Left renal cortex interstitium (tissue), 4 donors: ENCODE data around the gene TTC39C. TPM values are rescaled to one million over a fixed set of nuclear protein-coding genes. Genes with fewer than 3 reads are reported as not detected.
A peak's percentile ranks its signal among the peaks of the same experiment; 100 is the strongest.
"Not testable (repeated sequence)": the region's sequence is repeated elsewhere in the genome, so short reads cannot be mapped to it uniquely, and the experiment has no call there.

Experiments used
- DNase-seq, 4 donors: peaks; one replicate each; pipeline ENCODE4 v3.0.0-alpha.2; 2013; ENCODE audit warnings: low read depth in 4 of 4, low spot score in 2 of 4, missing footprints in 1 of 4
- polyA plus RNA-seq, 4 donors: library from polyadenylated mRNA; unstranded; fragments of 120-200 nt; gene quantifications; one replicate each; pipeline ENCODE4 v1.2.1, GENCODE V29; 2013; ENCODE audit not compliant: insufficient read length in 4 of 4

Gene TTC39C
- polyA plus RNA-seq, 4 donors = 7.5 to 11.0 (median 8.3) TPM

DNA sequence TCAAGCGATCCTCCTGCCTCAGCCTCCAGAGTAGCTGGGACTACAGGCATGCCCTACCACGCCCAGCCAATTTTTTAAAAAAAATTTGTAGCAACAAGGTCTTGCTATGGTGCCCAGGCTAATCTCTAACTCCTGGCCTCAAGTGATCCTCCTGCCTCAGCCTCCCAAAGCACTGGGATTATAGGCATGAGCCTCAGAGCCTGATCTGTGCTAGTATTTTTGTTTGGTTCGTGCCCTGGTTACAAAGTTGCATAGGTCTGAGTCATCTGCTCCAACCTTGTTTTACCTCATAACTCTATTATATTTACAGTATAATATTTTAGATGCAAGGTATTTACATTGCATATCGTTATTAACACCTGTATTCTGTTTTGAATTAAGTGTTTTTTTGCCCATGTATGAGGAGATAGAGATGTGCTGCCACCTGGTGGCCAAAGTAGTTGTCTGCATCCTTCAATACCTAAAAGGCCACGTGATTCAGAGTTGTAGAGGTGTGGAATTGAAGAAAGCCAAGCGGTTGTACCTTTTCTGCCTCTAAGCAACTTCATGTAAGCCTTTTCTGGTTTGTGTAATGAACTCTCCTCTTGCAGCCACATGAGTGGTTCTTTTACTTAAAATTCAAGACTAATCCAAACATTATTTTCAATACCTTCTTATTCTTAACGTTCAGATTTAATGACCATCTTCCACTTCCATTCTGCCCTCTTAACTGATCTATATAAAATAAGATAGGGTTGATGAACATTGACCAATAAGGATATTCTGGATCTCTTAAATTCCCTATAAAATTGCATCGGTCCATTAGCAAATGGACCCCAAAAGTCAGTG is 104.4 kb downstream of the TTC39C start:
- DNase-seq = peak; percentile 34 to 62 (median 46)

GRCh38 chr18:24120676-24121075 is 106.1 kb downstream of the TTC39C start:
- DNase-seq = no peak

- no peak for DNase-seq
These were observed 107.1 kb downstream of the TTC39C start for GRCh38 chr18:24121625-24122024.

DNA sequence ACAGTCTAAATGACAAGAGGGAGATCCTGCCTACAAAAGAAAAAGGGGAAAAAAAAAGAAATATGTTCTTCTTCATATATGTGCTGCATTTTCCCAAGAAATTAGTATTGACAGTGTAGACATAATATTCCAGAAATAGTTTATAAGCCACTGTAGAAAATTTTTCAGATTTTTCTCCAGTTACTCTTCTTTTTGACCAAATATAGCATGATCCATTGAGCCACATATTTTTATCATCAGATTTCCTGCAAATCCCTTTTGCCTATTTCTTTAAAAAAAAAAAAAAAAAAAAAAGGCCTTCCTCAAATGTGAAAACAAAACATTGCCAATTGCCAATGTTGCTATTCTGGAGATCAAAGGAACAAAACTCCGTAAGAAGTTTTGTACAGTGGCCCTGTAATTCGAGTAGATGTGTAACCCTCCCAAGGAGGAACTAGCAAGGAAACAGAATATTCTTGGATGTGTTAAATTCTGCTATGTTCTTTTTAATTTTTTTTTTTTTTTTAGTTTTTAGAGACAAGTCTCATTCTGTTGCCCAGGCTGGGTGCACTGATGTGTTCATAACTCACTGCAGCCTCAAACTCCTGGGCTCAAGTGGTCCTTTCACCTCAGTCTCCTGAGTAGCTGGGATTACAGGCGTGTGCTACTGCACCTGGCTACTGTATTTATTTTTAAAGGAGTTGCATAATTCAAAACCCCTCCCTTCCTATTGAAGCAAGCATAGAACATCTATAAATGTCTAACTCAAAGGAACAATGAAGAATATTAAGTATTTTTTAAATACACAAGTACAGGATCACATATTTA is 111.8 kb downstream of the TTC39C start:
- no peak for DNase-seq

GRCh38 chr18:24127735-24128134 is 113.2 kb downstream of the TTC39C start:
- no peak for DNase-seq

DNA sequence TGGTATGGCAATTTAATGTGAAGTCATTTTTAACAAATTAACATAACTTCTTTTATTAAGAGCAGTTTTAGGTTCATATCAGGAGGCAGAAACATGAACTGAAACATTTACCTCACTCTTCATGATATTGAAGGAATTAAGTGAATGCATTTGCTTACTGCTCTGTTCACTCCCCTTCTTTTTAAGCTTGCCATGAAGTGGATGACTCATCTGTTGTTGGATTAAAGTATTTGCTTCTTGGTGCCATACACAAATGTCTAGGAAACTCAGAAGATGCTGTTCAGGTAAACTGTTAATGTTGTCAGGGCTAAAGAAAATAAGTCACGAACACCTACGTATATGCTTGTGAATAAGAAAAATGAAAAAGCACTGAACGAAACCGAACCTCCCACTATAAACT is 114.1 kb downstream of the TTC39C start:
- no peak for DNase-seq

DNA sequence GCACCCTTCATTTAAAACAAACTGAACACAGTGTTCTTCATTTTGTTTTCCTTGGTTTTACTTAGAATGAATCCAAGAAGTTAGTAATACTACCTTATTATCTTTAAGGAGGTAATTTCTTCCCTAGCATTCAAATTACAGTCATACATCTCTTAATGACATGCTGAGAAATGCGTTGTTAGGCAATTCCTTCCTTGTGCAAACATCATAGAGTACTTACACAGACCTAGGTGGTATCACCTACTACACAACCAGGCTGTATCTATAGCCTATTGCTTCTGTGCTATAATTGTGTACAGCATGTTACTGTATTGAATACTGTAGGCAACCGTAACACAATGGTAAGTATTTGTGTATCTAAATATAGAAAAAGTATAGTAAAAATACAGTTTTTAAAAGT is 115.9 kb downstream of the TTC39C start:
- DNase-seq = no peak

DNA sequence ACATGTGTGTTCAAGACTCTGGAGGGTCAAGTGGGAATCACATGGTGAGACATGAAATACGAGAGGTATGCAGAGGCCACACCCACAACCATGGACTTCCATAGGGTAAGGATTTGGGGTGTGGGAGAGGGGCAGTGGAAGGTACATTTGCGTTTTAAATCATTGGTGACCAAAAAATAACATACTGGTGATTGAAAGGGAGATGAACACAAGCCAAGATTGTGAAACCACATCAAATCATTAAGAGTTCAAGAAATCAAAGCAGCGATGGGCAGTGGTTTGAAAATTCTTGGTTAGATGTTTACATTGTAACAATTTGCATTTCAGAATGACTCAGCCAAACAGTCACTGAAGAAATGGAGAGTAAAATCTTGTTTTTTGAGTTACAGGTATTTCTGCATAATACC is 122.4 kb downstream of the TTC39C start:
- no peak for DNase-seq

GRCh38 chr18:24138409-24138788 is 123.8 kb downstream of the TTC39C start:
- peak in 1 of 4 donors; percentile 52 for DNase-seq

DNA sequence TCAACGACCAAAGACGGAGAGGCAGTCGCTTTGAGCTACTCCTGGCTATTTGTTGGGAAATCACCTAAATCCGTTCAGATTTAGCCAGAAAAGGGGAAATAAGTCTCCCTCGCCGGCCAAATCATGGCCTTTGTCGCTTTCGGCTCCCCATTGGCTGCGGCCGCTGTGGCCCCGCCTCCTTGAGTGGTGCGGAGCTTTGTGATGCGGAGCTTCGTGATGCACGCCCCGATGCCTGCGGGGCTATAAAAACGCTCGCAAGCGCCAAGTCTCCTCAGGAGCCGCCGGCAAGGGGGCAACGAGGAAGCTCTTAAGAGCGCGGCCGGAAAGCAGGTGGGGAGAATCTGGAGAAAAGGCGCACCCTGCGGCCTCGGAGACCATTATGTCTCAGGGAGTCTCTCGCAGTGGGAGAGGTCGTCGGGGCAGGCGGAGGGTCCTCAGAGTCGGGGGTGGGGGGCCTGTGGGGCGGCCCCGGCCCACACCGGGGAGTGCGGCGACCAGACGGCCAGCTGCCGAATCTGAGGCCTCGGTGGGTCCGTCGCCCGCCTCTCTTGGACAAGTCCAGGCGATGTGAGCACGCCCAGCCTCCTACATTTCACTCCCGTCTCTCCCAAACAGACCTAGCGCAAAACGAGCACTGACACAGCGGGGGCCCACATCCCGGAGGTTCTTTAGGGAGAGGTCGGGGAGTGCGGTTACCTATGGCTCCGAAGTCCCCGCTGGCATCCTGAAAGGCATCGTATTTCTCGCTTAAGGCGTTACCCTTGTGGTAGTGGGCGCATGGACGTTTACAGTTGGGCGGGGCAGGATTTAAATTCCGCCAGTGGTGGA is 124.4 kb downstream of the TTC39C start, which contains the start of gene CABYR:
Gene CABYR (plus strand): TSS at position 274 of the 828 bp plus-strand sequence. CDS start 4,053 bp downstream, outside the sequence.
- DNase-seq = peak; percentile 54 to 65 (median 60)

DNA sequence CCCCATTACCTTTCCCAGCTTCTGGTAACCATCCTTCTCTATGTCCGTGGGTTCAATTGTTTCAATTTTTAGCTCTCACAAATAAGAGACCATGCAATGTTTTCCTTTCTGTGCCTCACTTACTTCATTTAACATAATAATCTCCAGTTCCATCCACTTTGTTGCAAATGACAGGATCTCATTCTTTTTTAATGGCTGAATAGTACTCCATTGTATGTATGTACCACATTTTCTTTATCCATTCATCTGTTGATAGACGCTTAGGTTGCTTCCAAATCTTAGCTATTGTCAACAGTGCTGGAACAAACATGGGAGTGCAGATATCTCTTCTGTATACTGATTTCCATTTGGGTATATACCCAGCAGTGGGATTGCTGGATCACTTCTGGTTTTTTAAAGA is 126.1 kb downstream of the TTC39C start:
- DNase-seq = no peak

DNA sequence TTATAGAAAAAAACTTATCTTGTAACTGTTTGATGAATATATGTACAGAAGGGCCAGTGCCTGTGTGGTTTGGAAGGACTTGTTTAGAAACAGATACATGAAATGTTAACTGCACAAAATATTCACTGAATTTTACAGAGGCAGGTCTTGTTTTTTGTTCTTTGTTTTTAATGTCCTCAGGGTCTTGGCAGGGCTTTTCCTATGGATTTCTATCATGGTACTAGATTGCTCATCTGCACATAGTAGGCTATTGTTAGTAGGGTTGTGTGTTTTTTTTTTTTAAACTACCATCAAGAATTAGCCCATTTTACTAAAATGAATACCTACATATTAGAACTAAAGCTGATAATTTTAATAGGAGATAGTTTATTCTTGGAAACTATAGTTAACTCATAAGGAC is 127.8 kb downstream of the TTC39C start:
- no peak for DNase-seq

GRCh38 chr18:24149591-24149990 is 135.0 kb downstream of the TTC39C start:
- not testable (repeated sequence) for DNase-seq

DNA sequence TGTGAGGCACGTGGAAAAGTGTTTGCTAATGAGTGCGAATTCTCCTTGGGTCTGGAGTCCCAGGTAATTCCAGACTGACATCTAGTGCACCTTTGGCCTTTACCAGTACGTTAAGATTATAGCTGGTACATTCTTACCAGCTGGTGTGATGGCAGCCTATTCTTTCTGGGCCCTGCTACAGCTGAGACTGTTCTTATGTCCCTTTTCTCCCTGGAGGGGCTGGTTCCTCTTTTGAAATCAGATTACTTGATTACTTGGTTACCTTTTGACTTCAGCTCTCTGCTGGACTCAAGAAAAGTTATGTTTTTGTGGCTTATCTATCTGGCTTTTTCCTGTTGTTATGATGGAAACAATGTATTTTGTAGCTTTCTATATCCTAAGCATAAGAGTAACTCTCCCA is 138.8 kb downstream of the TTC39C start:
- DNase-seq = no peak

GRCh38 chr18:24157855-24158254 is 143.3 kb downstream of the TTC39C start:
- no peak for DNase-seq

GRCh38 chr18:24160086-24160485 is 145.5 kb downstream of the TTC39C start:
- DNase-seq = no peak

DNA sequence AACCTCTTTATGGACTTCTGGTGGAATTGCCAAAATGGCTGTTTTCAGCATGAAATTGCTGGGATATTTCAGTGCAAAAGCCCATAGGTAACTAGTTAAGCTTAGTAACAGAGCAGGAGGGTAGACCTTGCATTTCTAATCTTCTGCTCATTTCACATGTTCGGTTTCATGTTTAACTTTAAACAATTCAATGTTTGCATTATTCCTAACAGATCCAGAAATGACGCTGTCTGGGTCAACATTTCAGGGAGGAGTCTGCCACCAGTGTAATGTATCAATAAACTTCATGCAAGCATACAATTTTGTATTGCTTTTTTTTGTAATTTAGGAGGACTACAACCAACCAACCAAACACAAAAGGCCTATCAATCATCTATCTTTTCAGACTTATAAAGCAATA is 146.8 kb downstream of the TTC39C start:
- no peak for DNase-seq

- no peak for DNase-seq
These were observed 153.9 kb downstream of the TTC39C start for GRCh38 chr18:24168496-24168895.

GRCh38 chr18:24170360-24170759 is 155.8 kb downstream of the TTC39C start:
- no peak for DNase-seq

- DNase-seq = no peak
These were observed 159.4 kb downstream of the TTC39C start for GRCh38 chr18:24173997-24174396.
